HEK293T (cell line): ENCODE results near the gene BTG4.

Source experiments
- ARNT ChIP-seq: fragments of 450-650 bp; IDR thresholded peaks from 2 replicates; pipeline ENCODE4 v1.6.1; 2017; ENCODE audit warnings: mild to moderate bottlenecking
- FOXA1 ChIP-seq: fragments of 450-650 bp; IDR thresholded peaks from 2 replicates; pipeline ENCODE4 v1.6.1; 2016; ENCODE audit warnings: mild to moderate bottlenecking
- FOXM1 ChIP-seq: fragments of 450-650 bp; IDR thresholded peaks from 2 replicates; pipeline ENCODE4 v1.6.1; 2017; ENCODE audit warnings: mild to moderate bottlenecking, borderline replicate concordance
- HDGF ChIP-seq: fragments of 450-650 bp; IDR thresholded peaks from 2 replicates; pipeline ENCODE4 v1.6.1; 2017; ENCODE audit warnings: antibody characterized with exemption, borderline replicate concordance
- L3MBTL2 ChIP-seq: fragments of 450-650 bp; conservative IDR thresholded peaks from 2 replicates; pipeline ENCODE4 v1.6.1; 2016; ENCODE audit warnings: mild to moderate bottlenecking
- PKNOX1 ChIP-seq: fragments of 450-650 bp; IDR thresholded peaks from 2 replicates; pipeline ENCODE4 v1.6.1; 2016

- TF ChIP-seq FOXM1: no peak
- no peak for TF ChIP-seq ARNT
- no peak for TF ChIP-seq FOXA1
- no peak for TF ChIP-seq HDGF
- no peak for TF ChIP-seq PKNOX1
- no peak for TF ChIP-seq L3MBTL2
These were observed 29.3 kb upstream of the BTG4 start for GRCh38 chr11:111541254-111542061.
